Uterus (tissue), 2 donors: ENCODE measurements around the gene AUNIP.

Experiments
- CTCF ChIP-seq, 4 experiments: fragments of 200-600 bp in 2 of 4; fragments of 450-650 bp in 2 of 4; sonication (generic) in 2 of 4; IDR thresholded peaks; one replicate each; pipeline ENCODE4 v1.5.1; 2016 to 2019; ENCODE audit warnings: antibody characterized with exemption in 4 of 4, mild to moderate bottlenecking in 2 of 4, moderate library complexity in 1 of 4
- POLR2A ChIP-seq, 2 donors: fragments of 450-650 bp; IDR thresholded peaks; one replicate each; pipeline ENCODE4 v1.6.1; 2016; ENCODE audit warnings: antibody characterized with exemption in 2 of 2, mild to moderate bottlenecking in 1 of 2, moderate library complexity in 1 of 2

GRCh38 chr1:25889470-25889869 is 30.2 kb upstream of the AUNIP start:
- no peak for TF ChIP-seq CTCF (IDR thresholded peaks at IDR 0.05)
- no peak for TF ChIP-seq POLR2A (IDR thresholded peaks at IDR 0.05)
